ENCODE measurements around the gene DUSP22. TPM values are rescaled to one million over a fixed set of nuclear protein-coding genes. Genes with fewer than 3 reads are reported as not detected.

Gene DUSP22
- total and polyA plus RNA-seq, 9 of the 15 experiments (the other 6 are each of a cell fraction or from before 2014, with no cell fraction given): 9.3 to 19.4 (median 11.8) TPM

DNA sequence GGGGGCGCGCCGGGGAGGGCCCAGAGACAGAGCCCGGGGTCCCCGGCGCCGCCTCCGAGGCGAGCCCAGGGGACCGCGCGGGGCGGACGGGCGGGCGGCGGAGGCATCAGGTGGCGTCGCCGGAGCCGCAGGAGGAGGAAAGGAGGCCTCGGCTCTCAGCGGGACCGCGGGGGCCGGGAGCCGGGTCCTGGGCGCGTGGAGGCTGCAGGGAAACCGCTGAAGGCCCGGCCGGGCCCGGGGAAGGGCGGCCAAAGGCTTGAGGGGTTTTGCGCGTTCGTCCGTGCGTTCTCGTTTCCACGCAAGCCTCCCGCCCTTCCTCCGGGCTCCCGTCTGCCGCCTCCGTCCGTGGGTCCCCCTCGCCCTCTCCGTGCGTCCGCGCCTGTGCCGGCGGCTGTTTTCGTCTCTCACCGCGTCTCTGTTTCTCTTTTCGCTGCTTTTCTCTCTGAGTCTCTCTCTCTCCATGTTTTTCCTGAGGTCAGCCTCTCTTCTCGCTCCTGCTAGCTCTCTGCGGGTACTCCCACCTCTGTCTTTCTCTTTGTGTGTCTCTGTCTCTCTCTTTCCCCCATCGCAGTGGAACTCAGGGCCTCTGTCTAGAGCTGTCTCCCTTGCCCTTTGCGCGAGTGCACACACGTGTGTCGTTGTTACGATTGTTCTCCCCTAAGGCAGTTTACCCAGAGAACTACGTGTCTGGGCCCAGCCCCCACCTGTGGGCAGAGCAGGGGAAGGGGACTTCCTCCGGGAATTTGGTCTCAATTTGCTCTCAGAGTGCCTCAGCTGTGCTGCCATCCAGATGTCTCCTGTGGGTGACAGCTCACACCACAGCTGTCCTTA is 101.3 kb downstream of the DUSP22 start:
- no peaks in the 10 kb centered on the region; the same call in 1 of the 2 replicates for H3K9me3 ChIP-seq (replicated peaks; ENCODE audit: control insufficient read depth, insufficient read depth, low read depth, low read length)
- no peak overlapping the region for H3K27ac ChIP-seq (ENCODE audit: extremely low read depth, low read depth, low read length)
- no peaks in the 10 kb centered on the region for H3K36me3 ChIP-seq (ENCODE audit: control insufficient read depth, insufficient read depth, low read length)
- no peaks in the 10 kb centered on the region; the same call in none of the 2 replicates for H4K20me1 ChIP-seq (replicated peaks; ENCODE audit: control insufficient read depth, insufficient read depth, low read length)
- no peak overlapping the region for H3K4me3 ChIP-seq
- in situ Hi-C loops (cut with MboI) (no loop called here), intact Hi-C loops (cut with micrococcal nuclease) (no loop called here)
- peaks cover 0 to 7% of the 10 kb centered on the region in 2 experiments; a peak in 1 of 5 replicates for H3K4me1 ChIP-seq (replicated peaks in 1 of 2; ENCODE audit: control insufficient read depth in 2 of 2, insufficient read depth in 2 of 2, low read length in 2 of 2)
- DNase-seq (ENCODE audit: extremely low read depth in 1 of 4, low spot score in 3 of 4): no peak
- BruUV-seq (replicated peaks): no TSS peak
- no peak overlapping the region for H3K9ac ChIP-seq (ENCODE audit: insufficient read depth in 1 of 2, low read depth in 2 of 2, low read length in 2 of 2)
- 9% methylated on average over 54 of the region's 68 CpGs for WGBS (ENCODE audit: insufficient coverage, low coverage, missing lambda C conversion rate)
- ATAC-seq: no peak
- H2AFZ ChIP-seq (ENCODE audit: low read depth, low read length): no peak overlapping the region
- no peak overlapping the region for H3K4me2 ChIP-seq (ENCODE audit: insufficient read depth, low read length)
- H3K9me1 ChIP-seq (ENCODE audit: control insufficient read depth, insufficient read depth, low read length): no peaks in the 10 kb centered on the region
- ChIA-PET CTCF (ENCODE audit: low intra/inter-chr PET ratio) (interaction anchor here (0.7 kb wide), 1 partner anchor 1058 kb away, joined by 4 read pairs; no protein-coding TSS in a partner anchor), POLR2A (interaction anchor here (0.9 to 1.0 kb wide), 2 partner anchors 9 to 198 kb away, joined by 3 to 4 read pairs; no protein-coding TSS in a partner anchor)
- no peaks in the 10 kb centered on the region for H3K79me2 ChIP-seq (ENCODE audit: control insufficient read depth, insufficient read depth, low read length)
- H3K27me3 ChIP-seq (ENCODE audit: control insufficient read depth in 2 of 2, insufficient read depth in 2 of 2, low read length in 2 of 2): peaks cover 45 to 64% of the 10 kb centered on the region in 2 experiments
- no peak for FAIRE-seq
- no peak for TF ChIP-seq HMGN3 (IDR thresholded peaks at IDR 0.05; ENCODE audit: borderline replicate concordance, extremely low read depth, insufficient read length, low read depth, low read length)
- no peak for TF ChIP-seq FOXJ2 (tag; IDR thresholded peaks at IDR 0.05)
- TF ChIP-seq ZEB2 (IDR thresholded peaks at IDR 0.05): no peak
- no peak for TF ChIP-seq ZNF639 (CRISPR knock-in tag; conservative IDR thresholded peaks at IDR 0.05 in 1 of 2, IDR thresholded peaks at IDR 0.05 in 1 of 2)
- no peak for TF ChIP-seq KLF6 (CRISPR knock-in tag; IDR thresholded peaks at IDR 0.05; ENCODE audit: borderline replicate concordance)
- no peak for TF ChIP-seq E4F1 (CRISPR knock-in tag; IDR thresholded peaks at IDR 0.05; ENCODE audit: borderline replicate concordance)
- no peak for TF ChIP-seq TCF7L2 (IDR thresholded peaks at IDR 0.05; ENCODE audit: low read depth, low read length)
- no peak for TF ChIP-seq ZNF280A (IDR thresholded peaks at IDR 0.05; ENCODE audit: low read depth, partially characterized antibody)
- no peak for TF ChIP-seq SRSF9 (IDR thresholded peaks at IDR 0.05; ENCODE audit: borderline replicate concordance, low read depth, low read length)
- TF ChIP-seq HMGXB4 (CRISPR knock-in tag; IDR thresholded peaks at IDR 0.05): no peak
- TF ChIP-seq POLR2AphosphoS5 (IDR thresholded peaks at IDR 0.05; ENCODE audit: control insufficient read depth, insufficient read depth, low read depth, low read length): no peak
- TF ChIP-seq HEY1 (CRISPR knock-in tag; IDR thresholded peaks at IDR 0.05; ENCODE audit: borderline replicate concordance): no peak
